Stimulated activated CD4-positive, alpha-beta T cell treated with anti-CD3 and anti-CD28 coated beads, TNF-alpha, amount 100 ng/mL, for 1 hour (primary cell): ENCODE measurements around the gene SPATA33.

Experiments
- DNase-seq, 3 donors: peaks; one replicate each; pipeline ENCODE4 v3.0.0-alpha.2; 2020; ENCODE audit warnings: low read depth in 3 of 3, low spot score in 1 of 3

The SPATA33 gene

GRCh38 chr16:89706518-89707260, 49.1 kb downstream of the SPATA33 start:
- no peak for DNase-seq

DNA sequence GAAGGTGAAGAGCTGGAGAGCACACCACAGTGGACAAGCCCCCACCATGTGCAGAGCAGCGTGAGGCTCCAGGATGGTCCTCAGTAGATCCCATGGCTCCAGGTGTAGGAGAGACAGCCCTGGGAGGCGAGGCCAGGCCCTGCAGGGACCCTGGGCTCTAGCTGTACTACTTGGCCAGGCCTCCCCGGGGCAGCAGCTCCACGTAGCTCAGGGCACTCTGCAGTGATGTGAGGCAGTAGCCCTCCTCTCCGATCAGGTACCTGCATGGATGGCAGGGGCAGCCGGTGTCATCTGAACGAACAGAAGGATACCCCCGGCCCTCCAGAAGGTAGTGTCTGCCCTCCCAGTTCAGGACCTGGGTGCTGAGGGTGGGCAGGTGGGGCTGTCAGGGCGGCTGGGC, 50.1 kb downstream of the SPATA33 start:
- no peak for DNase-seq

DNA sequence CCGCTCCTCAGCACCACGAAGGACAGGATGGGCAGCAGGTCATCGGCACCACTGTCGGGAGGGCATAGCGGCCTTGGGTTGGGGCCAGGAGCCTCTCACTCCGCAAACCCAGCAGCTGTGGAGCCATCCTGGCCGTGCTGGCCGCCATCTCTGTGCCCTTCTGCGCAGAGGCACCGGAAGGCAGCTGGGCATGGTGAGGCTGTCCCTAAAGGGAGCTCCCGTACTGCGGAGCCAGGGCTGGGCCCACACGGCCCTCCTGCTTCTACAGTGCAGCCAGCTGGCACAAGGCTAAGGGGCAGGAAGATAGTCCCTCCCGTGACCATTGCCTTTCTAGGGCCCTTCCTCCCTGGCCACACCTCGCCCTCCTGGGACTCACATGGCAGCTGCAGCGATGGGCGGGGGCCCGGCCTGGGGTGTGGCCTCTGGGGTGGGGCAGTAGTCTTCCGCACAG, 50.9 kb downstream of the SPATA33 start:
- DNase-seq, result no peak

DNA sequence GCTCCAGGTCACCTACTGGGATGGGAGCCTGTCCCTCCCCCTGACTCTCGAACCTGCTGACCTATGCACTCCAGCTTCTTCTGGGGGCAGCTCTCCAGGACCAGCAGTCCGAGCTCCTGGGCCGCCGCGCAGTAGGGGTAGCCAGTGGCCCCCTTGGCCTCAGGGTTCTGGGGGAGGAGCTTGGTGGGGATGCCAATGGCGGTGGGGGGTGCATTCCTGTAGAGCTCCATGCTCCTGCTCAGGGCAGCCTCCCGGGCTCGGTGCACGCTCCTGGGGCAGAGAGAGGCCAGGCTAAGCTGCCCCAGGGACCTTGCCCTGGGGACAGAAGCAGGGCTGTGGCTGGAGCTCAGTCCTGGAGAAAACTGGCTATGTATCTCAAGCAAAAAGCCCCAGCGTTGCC, 51.5 kb downstream of the SPATA33 start:
- DNase-seq, result no peak

- no peak for DNase-seq
Measured at GRCh38 chr16:89709716-89710432, 52.2 kb downstream of the SPATA33 start.

- DNase-seq, result no peak
Measured at GRCh38 chr16:89710709-89711564, 53.3 kb downstream of the SPATA33 start.

GRCh38 chr16:89711601-89712273, 54.1 kb downstream of the SPATA33 start:
- DNase-seq, result peak in 2 of 3 donors; percentile 57 to 69

DNA sequence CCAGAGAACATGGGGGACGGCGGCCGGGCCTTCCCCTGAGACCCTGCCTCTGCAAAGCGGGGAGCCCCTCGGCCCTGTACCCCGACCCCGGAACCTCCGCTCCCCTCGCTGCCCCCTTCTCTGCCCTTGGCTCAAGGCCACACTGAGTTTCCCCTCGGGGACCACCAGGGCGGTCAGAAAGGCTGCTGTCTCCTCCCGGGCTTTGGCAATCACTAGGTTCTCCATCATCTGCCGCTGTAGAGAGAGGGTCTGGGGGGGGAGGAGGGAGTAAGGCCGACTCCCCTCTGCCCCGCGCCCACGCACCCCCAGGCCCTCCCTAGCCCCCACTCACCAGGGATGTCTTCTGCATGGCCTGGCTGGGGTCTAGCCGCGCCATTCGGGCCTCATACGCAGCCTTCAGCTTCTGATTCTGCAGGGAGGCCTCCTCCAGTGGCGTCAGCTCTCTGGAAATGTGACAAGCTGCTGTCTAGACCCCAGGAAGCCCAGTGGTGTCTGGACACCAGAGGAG, 54.7 kb downstream of the SPATA33 start:
- DNase-seq, result no peak

- no peak for DNase-seq
Measured at GRCh38 chr16:89716493-89716892, 58.9 kb downstream of the SPATA33 start.

DNA sequence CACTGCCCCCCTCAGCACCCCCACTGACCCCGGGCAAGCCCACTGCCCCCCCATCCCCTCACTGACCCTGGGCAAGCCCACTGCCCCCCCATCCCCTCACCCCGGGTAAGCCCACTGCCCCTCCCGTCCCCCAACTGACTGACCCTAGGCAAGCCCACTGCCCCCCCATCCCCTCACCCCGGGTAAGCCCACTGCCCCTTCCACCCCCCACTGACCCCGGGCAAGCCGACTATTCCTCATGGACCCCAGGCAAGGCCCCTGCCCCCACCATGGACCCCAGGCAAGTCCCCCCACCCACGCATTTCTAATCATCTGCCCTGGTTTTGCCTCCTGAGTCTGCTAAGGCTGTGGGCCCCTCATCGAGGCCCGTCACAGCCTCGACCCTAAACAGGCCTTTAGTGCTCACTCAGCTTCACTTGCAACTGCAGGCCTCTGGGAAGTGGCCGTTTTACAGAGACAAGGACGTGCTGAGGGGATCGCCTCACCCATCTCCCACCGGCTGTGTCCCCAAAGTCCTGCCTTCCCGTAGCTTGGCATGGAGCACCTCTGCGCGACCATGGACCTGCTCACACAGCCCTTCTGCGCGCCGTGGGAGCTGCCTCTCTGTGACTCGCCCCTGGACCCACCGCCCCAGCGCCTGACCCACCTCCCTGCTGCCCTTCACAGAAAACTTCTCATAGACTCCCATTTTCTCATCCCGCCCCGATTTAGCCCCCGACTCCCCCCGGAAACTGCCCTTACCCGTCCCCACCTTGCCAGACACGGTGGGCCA, 59.5 kb downstream of the SPATA33 start:
- DNase-seq, result no peak

GRCh38 chr16:89717688-89718505, 60.3 kb downstream of the SPATA33 start:
- DNase-seq, result no peak
